Endodermal cell (in vitro differentiated cells): ENCODE measurements around the gene TREX2. TPM values are rescaled to one million over a fixed set of nuclear protein-coding genes. Genes with fewer than 3 reads are reported as not detected.

Source experiments
- DNase-seq: peaks from one replicate; pipeline ENCODE4 v3.0.0-alpha.2; 2017
- H3K27ac ChIP-seq: 2 replicates; pipeline ENCODE4 v1.5.1; 2013; ENCODE audit warnings: mild to moderate bottlenecking, low read depth, low read length, moderate library complexity
- H3K27me3 ChIP-seq: 2 replicates; pipeline ENCODE4 v1.6.1; 2013; ENCODE audit warnings: mild to moderate bottlenecking, low read length, moderate library complexity; ENCODE audit not compliant: insufficient read depth, control insufficient read depth, poor library complexity, severe bottlenecking
- H3K36me3 ChIP-seq: 2 replicates; pipeline ENCODE4 v1.7.0; 2013; ENCODE audit warnings: mild to moderate bottlenecking, low read length, moderate library complexity; ENCODE audit not compliant: control insufficient read depth, insufficient read depth
- H3K4me1 ChIP-seq: one replicate; pipeline ENCODE4 v1.7.0; 2013; ENCODE audit warnings: low read length; ENCODE audit not compliant: control insufficient read depth, insufficient read depth
- H3K4me3 ChIP-seq: 2 replicates; pipeline ENCODE4 v1.5.1; 2013; ENCODE audit warnings: mild to moderate bottlenecking, low read length, moderate library complexity
- H3K9ac ChIP-seq: 2 replicates; pipeline ENCODE4 v1.6.1; 2013; ENCODE audit warnings: mild to moderate bottlenecking, low read length, moderate library complexity; ENCODE audit not compliant: poor library complexity, severe bottlenecking; ENCODE audit errors: extremely low read depth
- H3K9me3 ChIP-seq: 2 replicates; pipeline ENCODE4 v1.6.1; 2013; ENCODE audit warnings: mild to moderate bottlenecking, low read length, moderate library complexity; ENCODE audit not compliant: control insufficient read depth
- H3K27ac Mint-ChIP-seq: 2 replicates; pipeline ENCODE4 v1.8.0; 2020; ENCODE audit warnings: mixed read lengths
- H3K27me3 Mint-ChIP-seq: 2 replicates; pipeline ENCODE4 v1.8.0; 2021; ENCODE audit warnings: mild to moderate bottlenecking, mixed read lengths; ENCODE audit not compliant: insufficient read depth
- H3K36me3 Mint-ChIP-seq: 2 replicates; pipeline ENCODE4 v1.8.0; 2020; ENCODE audit warnings: low read depth, mixed read lengths
- H3K4me1 Mint-ChIP-seq: 2 replicates; pipeline ENCODE4 v1.8.0; 2020; ENCODE audit warnings: mixed read lengths
- H3K4me3 Mint-ChIP-seq: 2 replicates; pipeline ENCODE4 v1.8.0; 2020; ENCODE audit warnings: mild to moderate bottlenecking, moderate library complexity, mixed read lengths
- H3K9me3 Mint-ChIP-seq: 2 replicates; pipeline ENCODE4 v1.8.0; 2020; ENCODE audit warnings: mild to moderate bottlenecking, mixed read lengths
- CTCF ChIP-seq: fragments of 200-600 bp; sonication (generic); conservative IDR thresholded peaks from 2 replicates; pipeline ENCODE4 v1.5.0; 2021; ENCODE audit warnings: antibody characterized with exemption, mild to moderate bottlenecking
- WGBS, 2 experiments: methylation state at CpG; one replicate each; pipeline versions ENCODE4 v1.1.5 to v1.1.7; 2013; ENCODE audit warnings: missing lambda C conversion rate in 2 of 2, mixed read lengths in 1 of 2; ENCODE audit not compliant: insufficient coverage in 1 of 2, insufficient read length in 1 of 2; 5-methylcytosine and 5-hydroxymethylcytosine counted together
- total RNA-seq, 2 donors: library from RNA; stranded (reverse); fragmentation: NEBNext Ultra II Directional in 1 of 2; extraction: Animal tissue kit (Norgen Biotek cat#: 25700) in 1 of 2; gene quantifications; 2 replicates in 1 of 2; 3 replicates in 1 of 2; pipeline ENCODE4 v1.2.1, GENCODE V29; 2021

The TREX2 gene
- total RNA-seq, 2 donors from 2014 or later = 0.35 to 0.70 TPM

DNA sequence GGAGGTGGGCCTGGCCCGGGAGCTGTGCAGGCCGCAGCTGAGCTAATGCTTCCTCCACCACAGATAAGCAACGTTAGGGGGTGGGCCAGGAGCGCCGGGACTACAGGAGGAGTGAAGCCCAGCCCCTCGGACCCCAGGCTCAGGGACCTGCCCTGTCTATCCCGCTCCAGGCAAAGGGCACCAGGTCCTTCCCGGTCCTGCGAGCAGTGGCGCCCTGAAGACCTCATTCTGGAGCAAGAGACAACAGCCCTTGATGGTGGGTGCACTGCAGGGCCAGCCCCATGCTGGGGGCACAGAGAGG lies 730 bp upstream of the TREX2 start:
- Mint-ChIP-seq H3K27ac (no peak overlapping the region), H3K27me3 (no peaks in the 10 kb centered on the region), H3K4me1 (no peaks in the 10 kb centered on the region), H3K4me3 (no peak overlapping the region), H3K9me3 (peaks cover 57% of the 10 kb centered on the region), H3K36me3 (peaks cover 9% of the 10 kb centered on the region)
- Histone ChIP-seq H3K9ac (no peak overlapping the region), H3K4me1 (no peaks in the 10 kb centered on the region), H3K4me3 (no peak overlapping the region), H3K27ac (no peak overlapping the region), H3K36me3 (no peaks in the 10 kb centered on the region), H3K9me3 (no peaks in the 10 kb centered on the region), H3K27me3 (no peaks in the 10 kb centered on the region)
- 84 to 92% methylated on average over 5 to 10 of the region's 10 CpGs for WGBS, 2 experiments
- no peak for TF ChIP-seq CTCF
- DNase-seq = no peak

DNA sequence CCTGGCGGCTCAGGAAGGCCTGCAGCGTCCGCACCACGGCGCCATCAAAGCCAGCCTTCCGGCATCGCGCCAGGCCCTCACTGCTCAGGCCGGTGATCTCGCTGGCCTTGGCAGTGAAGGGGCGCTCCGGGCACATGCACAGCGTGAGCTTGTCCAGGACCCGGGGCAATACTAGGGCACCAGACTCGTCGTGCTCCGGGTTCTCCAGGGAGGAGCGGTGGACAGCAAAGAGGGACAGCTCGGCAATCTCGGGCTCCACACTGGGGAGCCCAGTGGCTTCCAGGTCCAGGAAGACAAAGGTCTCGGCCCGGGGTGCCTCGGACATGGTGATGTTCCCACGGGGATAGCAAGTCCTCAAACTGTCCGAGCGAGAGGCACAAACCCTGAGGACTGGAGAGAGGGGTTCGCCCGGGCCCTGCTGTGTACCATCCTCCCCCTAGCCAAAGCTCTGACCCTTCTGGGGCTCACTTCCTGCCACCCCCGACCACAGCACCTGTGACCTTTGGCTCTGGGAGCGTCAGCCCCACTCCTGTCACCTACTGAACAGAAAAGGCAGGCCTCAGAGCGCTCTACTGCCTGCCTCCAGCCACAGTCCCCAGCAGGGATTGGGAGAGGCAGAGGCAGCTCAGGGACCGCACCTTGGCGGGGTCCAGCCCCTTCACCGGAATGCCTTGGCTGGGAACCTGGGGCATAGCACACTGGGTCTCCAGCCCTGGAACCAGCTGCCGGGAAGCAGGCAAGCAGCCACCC lies 575 bp downstream of the TREX2 start:
- Mint-ChIP-seq H3K4me3 (no peak overlapping the region), H3K4me1 (no peaks in the 10 kb centered on the region), H3K27ac (no peak overlapping the region), H3K27me3 (no peaks in the 10 kb centered on the region), H3K9me3 (peaks cover 55% of the 10 kb centered on the region), H3K36me3 (peaks cover 7% of the 10 kb centered on the region)
- no peaks in the 10 kb centered on the region for H3K27me3 ChIP-seq
- no peak overlapping the region for H3K4me3 ChIP-seq
- 83 to 95% methylated on average over 1 to 35 of the region's 35 CpGs for WGBS, 2 experiments
- H3K9me3 ChIP-seq = no peaks in the 10 kb centered on the region
- H3K4me1 ChIP-seq = no peaks in the 10 kb centered on the region
- no peak for TF ChIP-seq CTCF
- H3K36me3 ChIP-seq = no peaks in the 10 kb centered on the region
- no peak for DNase-seq
- H3K27ac ChIP-seq = no peak overlapping the region
- no peak overlapping the region for H3K9ac ChIP-seq

GRCh38 chrX:153444333-153445011 lies 1.4 kb downstream of the TREX2 start:
- H3K9me3 Mint-ChIP-seq = peaks cover 55% of the 10 kb centered on the region
- no peaks in the 10 kb centered on the region for H3K27me3 Mint-ChIP-seq
- Histone ChIP-seq H3K27ac (no peak overlapping the region), H3K27me3 (no peaks in the 10 kb centered on the region), H3K4me3 (no peak overlapping the region), H3K9ac (no peak overlapping the region), H3K4me1 (no peaks in the 10 kb centered on the region), H3K36me3 (no peaks in the 10 kb centered on the region), H3K9me3 (no peaks in the 10 kb centered on the region)
- no peaks in the 10 kb centered on the region for H3K4me1 Mint-ChIP-seq
- H3K27ac Mint-ChIP-seq = no peak overlapping the region
- 93 to 94% methylated on average over 9 to 37 of the region's 37 CpGs for WGBS, 2 experiments
- DNase-seq = no peak
- no peak overlapping the region for H3K4me3 Mint-ChIP-seq
- H3K36me3 Mint-ChIP-seq = peaks cover 4% of the 10 kb centered on the region
- no peak for TF ChIP-seq CTCF
